K562 (cell line): ENCODE data around the gene TXNRD2. TPM values are rescaled to one million over a fixed set of nuclear protein-coding genes. Genes with fewer than 3 reads are reported as not detected.

ENCODE experiments used
- ATAC-seq: fragments of 200-7000 bp; cut with Tn5 transposase; 3 replicates; pipeline ENCODE4 v1.9.1; 2020; ENCODE audit warnings: moderate library complexity
- BruUV-seq: library from RNA; stranded (reverse); fragments of 400-500 nt; replicated peaks from 2 replicates; lab custom pipeline; 2021; lab: Mats Ljungman, UMichigan
- CTCF ChIA-PET: fragments of 300-600 bp; formaldehyde crosslinking; extraction: SDS; loops from one replicate; lab custom pipeline; 2021; ENCODE audit warnings: low intra/inter-chr PET ratio; lab: Yijun Ruan, JAX
- POLR2A ChIA-PET: fragments of 300-600, 350-650 bp; sonication (Branson Sonifier 250); formaldehyde crosslinking; extraction: SDS; loops from one replicate; lab custom pipeline; 2021; ENCODE audit warnings: antibody characterized with exemption, inconsistent platforms; lab: Yijun Ruan, JAX
- DNase-seq, 4 experiments: peaks; one replicate each; pipeline versions ENCODE4 v3.0.0 to v3.0.0-alpha.2; 2011 to 2018; ENCODE audit warnings: low spot score in 3 of 4, mixed read lengths in 3 of 4; ENCODE audit errors: extremely low read depth in 1 of 4
- FAIRE-seq: peaks from 2 replicates; lab custom pipeline; 2011; peaks lifted over from hg19 to GRCh38; lab: Jason Lieb, UNC
- H2AFZ ChIP-seq: 2 replicates; pipeline ENCODE4 v1.6.0; 2011; ENCODE audit warnings: low read depth, low read length, control low read depth, inconsistent platforms
- H3K27ac ChIP-seq: fragments of 200-600 bp; 3 replicates; pipeline ENCODE4 v1.8.0; 2011; ENCODE audit warnings: low read depth, mild to moderate bottlenecking, control low read depth, inconsistent platforms, low read length, moderate library complexity, mixed read lengths; ENCODE audit errors: extremely low read depth
- H3K27me3 ChIP-seq, 2 experiments: fragments of 300-600 bp in 1 of 2; 2 replicates in 1 of 2; 3 replicates in 1 of 2; pipeline versions ENCODE4 v1.6.0 to v1.8.0; 2011; ENCODE audit warnings: inconsistent platforms in 2 of 2, low read length in 2 of 2, mild to moderate bottlenecking in 1 of 2, mixed read lengths in 1 of 2, moderate library complexity in 1 of 2; ENCODE audit not compliant: control insufficient read depth in 2 of 2, insufficient read depth in 2 of 2
- H3K36me3 ChIP-seq: fragments of 300-600 bp; 3 replicates; pipeline ENCODE4 v1.8.0; 2011; ENCODE audit warnings: mild to moderate bottlenecking, low read length, inconsistent platforms; ENCODE audit not compliant: control insufficient read depth, insufficient read depth
- H3K4me1 ChIP-seq, 2 experiments: fragments of 200-600 bp in 1 of 2; replicated peaks in 1 of 2; 2 replicates in 1 of 2; 3 replicates in 1 of 2; pipeline versions ENCODE4 v1.5.1 to v1.8.0; 2011; ENCODE audit warnings: inconsistent platforms in 2 of 2, low read length in 2 of 2, mild to moderate bottlenecking in 1 of 2, mixed read lengths in 1 of 2, moderate library complexity in 1 of 2; ENCODE audit not compliant: control insufficient read depth in 2 of 2, insufficient read depth in 2 of 2
- H3K4me2 ChIP-seq: 2 replicates; pipeline ENCODE4 v1.6.1; 2011; ENCODE audit warnings: low read length, control low read depth, inconsistent platforms, mixed read lengths; ENCODE audit not compliant: insufficient read depth
- H3K4me3 ChIP-seq: fragments of 200-600 bp; sonication (generic), shearing (Covaris generic); 2 replicates; pipeline ENCODE4 v1.5.1; 2016; ENCODE audit warnings: control low read depth, inconsistent platforms
- H3K79me2 ChIP-seq: fragments of 200-600 bp; 3 replicates; pipeline ENCODE4 v1.8.0; 2011; ENCODE audit warnings: low read length, inconsistent platforms; ENCODE audit not compliant: control insufficient read depth, insufficient read depth
- H3K9ac ChIP-seq, 2 experiments: 2 replicates each; pipeline versions ENCODE4 v1.6.0 to v1.6.1; 2011; ENCODE audit warnings: low read depth in 2 of 2, low read length in 2 of 2, control low read depth in 1 of 2, inconsistent platforms in 1 of 2, mild to moderate bottlenecking in 1 of 2, mixed read lengths in 1 of 2; ENCODE audit not compliant: insufficient read depth in 1 of 2
- H3K9me1 ChIP-seq: one replicate; pipeline ENCODE4 v1.6.0; 2011; ENCODE audit warnings: inconsistent platforms, mild to moderate bottlenecking, low read length, moderate library complexity; ENCODE audit not compliant: control insufficient read depth, insufficient read depth
- H3K9me3 ChIP-seq: replicated peaks from 2 replicates; pipeline ENCODE4 v1.5.1; 2011; ENCODE audit warnings: low read depth, low read length, inconsistent platforms; ENCODE audit not compliant: control insufficient read depth, insufficient read depth
- H4K20me1 ChIP-seq: replicated peaks from 2 replicates; pipeline ENCODE4 v1.6.1; 2011; ENCODE audit warnings: low read length, inconsistent platforms, mixed read lengths; ENCODE audit not compliant: control insufficient read depth, insufficient read depth
- CCNT2 ChIP-seq: IDR thresholded peaks from 2 replicates; pipeline ENCODE4 v1.6.1; 2011; ENCODE audit warnings: borderline replicate concordance, low read depth, mild to moderate bottlenecking, moderate library complexity, mixed read lengths, low read length; ENCODE audit not compliant: insufficient read length; ENCODE audit errors: extremely low read depth
- ID3 ChIP-seq, 2 experiments: fragments of 250-450 bp in 1 of 2; fragments of 450-650 bp in 1 of 2; sonication (Bioruptor Pico) in 1 of 2; IDR thresholded peaks; 2 replicates each; pipeline versions ENCODE4 v1.6.1 to v1.8.0; 2016 to 2021; ENCODE audit warnings: mild to moderate bottlenecking in 2 of 2, moderate library complexity in 2 of 2, missing compliant biosample characterization in 1 of 2, missing genetic modification characterization in 1 of 2
- NEUROD1 ChIP-seq: fragments of 150-350 bp; IDR thresholded peaks from 2 replicates; pipeline ENCODE4 v1.6.1; 2014; ENCODE audit warnings: borderline replicate concordance, low read length, low read depth; ENCODE audit not compliant: partially characterized antibody
- NR4A1 ChIP-seq, 2 experiments: fragments of 250-450 bp in 1 of 2; fragments of 450-650 bp in 1 of 2; sonication (Bioruptor Pico) in 1 of 2; IDR thresholded peaks; 2 replicates each; pipeline versions ENCODE4 v1.4.0 to v1.6.1; 2016 to 2020; ENCODE audit warnings: mild to moderate bottlenecking in 2 of 2, missing compliant biosample characterization in 1 of 2, missing genetic modification characterization in 1 of 2, moderate library complexity in 1 of 2
- TBL1XR1 ChIP-seq, 2 experiments: IDR thresholded peaks; 2 replicates each; pipeline ENCODE4 v1.6.1; 2012; ENCODE audit warnings: improper control_type of control experiment in 2 of 2, low read length in 2 of 2, mild to moderate bottlenecking in 1 of 2
- ZBTB7A ChIP-seq: IDR thresholded peaks from 2 replicates; pipeline ENCODE4 v1.6.1; 2011; ENCODE audit warnings: low read depth, mild to moderate bottlenecking, low read length, moderate library complexity, borderline replicate concordance; ENCODE audit not compliant: control insufficient read depth
- ZNF274 ChIP-seq: IDR thresholded peaks from 2 replicates; pipeline ENCODE4 v1.6.1; 2011; ENCODE audit warnings: low read depth, mild to moderate bottlenecking, low read length, moderate library complexity, borderline replicate concordance
- ZNF766 ChIP-seq: fragments of 200-800 bp; sonication (Bioruptor generic); conservative IDR thresholded peaks from 2 replicates; pipeline ENCODE4 v1.6.1; 2016; ENCODE audit warnings: missing genetic modification characterization, missing compliant biosample characterization
- WGBS: fragments of 100-300 bp; shearing (Covaris generic); methylation state at CpG from one replicate; pipeline ENCODE4 v1.1.6; 2016; ENCODE audit warnings: low coverage, mixed read lengths; ENCODE audit not compliant: insufficient coverage; ENCODE audit errors: missing lambda C conversion rate; 5-methylcytosine and 5-hydroxymethylcytosine counted together
- in situ Hi-C: fragments of 300-500 bp; cut with MboI; formaldehyde crosslinking; loops from 4 replicates; pipeline ENCODE4 v1.15.0; 2018; ENCODE audit warnings: inconsistent platforms, mixed read lengths
- intact Hi-C: fragments of 100-400 bp; cut with micrococcal nuclease; formaldehyde crosslinking; loops from 2 replicates; pipeline ENCODE4 v1.14.2; 2022
- polyA plus RNA-seq, 8 experiments: library from polyadenylated mRNA; depleted of rRNA in 4 of 8; stranded (reverse) in 5 of 8; unstranded in 3 of 8; fragments of >200 nt; fragmentation: Nextera tagmentation in 2 of 8; fragmentation: Illumina TruSeq in 1 of 8; extraction: Ambion mirVana in 2 of 8; extraction: Trizol in 1 of 8; gene quantifications; 2 replicates each; pipeline versions ENCODE4 v1.2.1 to v1.2.3, GENCODE V29; 2011 to 2014; ENCODE audit warnings: inconsistent platforms in 1 of 8, missing spikeins in 1 of 8
- total RNA-seq, 7 experiments: library from RNA; depleted of rRNA in 6 of 7; stranded (reverse); fragments of >200 nt in 6 of 7; fragmentation: Illumina TruSeq in 2 of 7; extraction: Trizol in 2 of 7; gene quantifications; 2 replicates each; pipeline versions ENCODE4 v1.2.1 to v1.2.3, GENCODE V29; 2011 to 2021; ENCODE audit warnings: low replicate concordance in 1 of 7
- TF ChIP-seq, protein P1 (sequence below): fragments of 250-450 bp; sonication (Bioruptor Pico); IDR thresholded peaks from 2 replicates; pipeline ENCODE4 v1.8.0; 2021; ENCODE audit warnings: moderate library complexity, mild to moderate bottlenecking, inconsistent platforms

The TXNRD2 gene
- total and polyA plus RNA-seq, 9 of the 15 experiments (the other 6 are each of a cell fraction or from before 2014, with no cell fraction given): 3.3 to 80.2 (median 49.4) TPM

DNA sequence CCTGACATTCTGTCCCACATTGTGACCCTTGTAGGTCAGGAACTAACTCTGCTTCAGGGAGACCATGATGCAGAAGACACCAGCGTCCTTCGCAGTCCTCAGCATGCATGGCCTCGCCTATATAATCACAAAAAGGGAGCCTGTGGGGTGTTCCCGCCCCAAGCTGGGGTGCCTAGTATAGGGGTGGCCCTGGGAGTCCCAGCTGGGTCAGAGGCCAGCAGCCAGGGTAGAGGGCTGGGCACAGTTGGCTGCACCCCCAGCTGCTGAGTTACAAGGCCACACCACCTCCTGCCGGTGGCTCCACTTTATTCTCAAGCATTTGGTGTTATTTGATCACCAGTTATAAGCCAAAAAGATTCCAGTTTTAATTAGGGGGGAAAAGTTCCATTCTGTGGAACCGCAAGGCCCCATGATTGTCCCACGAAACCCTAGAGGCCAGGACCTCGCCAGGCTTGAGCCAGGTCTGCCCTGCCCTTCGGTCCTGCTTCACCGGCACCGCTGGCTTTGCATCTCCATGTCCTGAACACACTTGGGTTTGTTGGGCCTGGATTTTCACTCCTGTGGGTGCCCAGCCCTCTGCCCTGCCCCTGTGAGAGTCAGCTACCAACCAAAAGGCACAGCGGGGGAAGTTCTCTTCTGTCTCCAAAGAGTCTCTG, 72.0 kb downstream of the TXNRD2 start:
- no peaks in the 10 kb centered on the region for H3K36me3 ChIP-seq
- FAIRE-seq (no peak), ATAC-seq (0 out of 3 replicates have a peak, but pooled peaks have one; percentile 5), DNase-seq (no peak)
- H3K79me2 ChIP-seq: no peaks in the 10 kb centered on the region
- no peaks in the 10 kb centered on the region for H3K9me3 ChIP-seq
- no peak overlapping the region for H3K4me2 ChIP-seq
- no peaks in the 10 kb centered on the region for H3K9me1 ChIP-seq
- peak overlapping the region in 1 of 2 experiments; percentile 69; a peak in 2 of 4 replicates for H3K9ac ChIP-seq
- intact Hi-C loops: no loop called here
- no TSS peak for BruUV-seq
- POLR2A ChIA-PET: interaction anchor here (0.5 to 2.3 kb wide), 6 partner anchors 10 to 76 kb away, joined by 3 to 22 read pairs (median 4); partner anchors contain the start of genes GNB1L and RTL10
- peaks cover 2 to 30% of the 10 kb centered on the region in 2 experiments; a peak in 3 of 5 replicates for H3K27me3 ChIP-seq
- H2AFZ ChIP-seq: no peak overlapping the region
- peaks cover 13% of the 10 kb centered on the region for H4K20me1 ChIP-seq
- in situ Hi-C loops: no loop called here
- no peak overlapping the region for H3K4me3 ChIP-seq
- no peak overlapping the region for H3K27ac ChIP-seq
- CTCF ChIA-PET: interaction anchor here (0.8 to 1.4 kb wide), 3 partner anchors 43 to 139 kb away, joined by 3 to 5 read pairs (median 3); no protein-coding TSS in a partner anchor
- H3K4me1 ChIP-seq: peaks cover 7 to 60% of the 10 kb centered on the region in 2 experiments; a peak in 4 of 5 replicates
- 61% methylated on average over 12 of the region's 12 CpGs for whole genome bisulfite sequencing
- TF ChIP-seq TBL1XR1 (IDR thresholded peaks at IDR 0.05; ENCODE audit: low read length in 2 of 2) (0 out of 4 replicates have a peak, but pooled peaks of 1 of the 2 experiments have one; percentile 9), ID3 (CRISPR knock-in tag; IDR thresholded peaks at IDR 0.05) (no peak), ID3 (tag; IDR thresholded peaks at IDR 0.05) (no peak), ZNF766 (CRISPR knock-in tag) (no peak), NEUROD1 (peak; percentile 2), ZBTB7A (no peak), CCNT2 (no peak), ZNF274 (no peak), NR4A1 (CRISPR knock-in tag; IDR thresholded peaks at IDR 0.05) (0 out of 2 replicates have a peak, but pooled peaks have one; percentile 9), NR4A1 (tag; IDR thresholded peaks at IDR 0.05) (no peak)
- TF ChIP-seq, protein P1, sequence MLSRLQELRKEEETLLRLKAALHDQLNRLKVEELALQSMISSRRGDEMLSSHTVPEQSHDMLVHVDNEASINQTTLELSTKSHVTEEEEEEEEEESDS (CRISPR knock-in tag): no peak
